CD14-positive monocyte (primary cell): Measurements from ENCODE around the gene C5. TPM values are rescaled to one million over a fixed set of nuclear protein-coding genes. Genes with fewer than 3 reads are reported as not detected.

Experiments used
- DNase-seq, 3 donors: peaks; one replicate each; pipeline ENCODE4 v3.0.0-alpha.2; 2011 to 2022
- H2AFZ ChIP-seq: 2 replicates; pipeline ENCODE4 v1.6.0; 2012; ENCODE audit warnings: mild to moderate bottlenecking, low read depth, low read length, inconsistent platforms; ENCODE audit not compliant: insufficient read depth, poor library complexity, severe bottlenecking
- H3K27ac ChIP-seq, 2 donors: 1 replicate in 1 of 2; 2 replicates in 1 of 2; pipeline ENCODE4 v1.5.1; 2012 to 2013; ENCODE audit warnings: low read length in 2 of 2, control low read depth in 1 of 2, inconsistent platforms in 1 of 2, low read depth in 1 of 2, mild to moderate bottlenecking in 1 of 2
- H3K27me3 ChIP-seq, 2 donors: one replicate each; pipeline versions ENCODE4 v1.6.0 to v1.6.1; 2011 to 2013; ENCODE audit warnings: low read length in 2 of 2; ENCODE audit not compliant: control insufficient read depth in 2 of 2, insufficient read depth in 2 of 2
- H3K36me3 ChIP-seq, 2 donors: replicated peaks in 1 of 2; 1 replicate in 1 of 2; 2 replicates in 1 of 2; pipeline versions ENCODE4 v1.5.1 to v1.6.1; 2012 to 2013; ENCODE audit warnings: low read length in 2 of 2, control low read depth in 1 of 2, inconsistent platforms in 1 of 2, mild to moderate bottlenecking in 1 of 2; ENCODE audit not compliant: insufficient read depth in 2 of 2, control insufficient read depth in 1 of 2
- H3K4me1 ChIP-seq, 2 donors: 1 replicate in 1 of 2; 2 replicates in 1 of 2; pipeline versions ENCODE4 v1.5.1 to v1.6.1; 2012 to 2013; ENCODE audit warnings: low read length in 2 of 2, control low read depth in 1 of 2, inconsistent platforms in 1 of 2, mild to moderate bottlenecking in 1 of 2, moderate library complexity in 1 of 2; ENCODE audit not compliant: insufficient read depth in 2 of 2, control insufficient read depth in 1 of 2
- H3K4me2 ChIP-seq: replicated peaks from 2 replicates; pipeline ENCODE3; 2012; ENCODE audit warnings: low read length, moderate library complexity, mild to moderate bottlenecking; ENCODE audit not compliant: poor library complexity, severe bottlenecking; ENCODE audit errors: extremely low read depth
- H3K4me3 ChIP-seq, 3 experiments: fragments of 200-600 bp in 1 of 3; sonication (generic) in 1 of 3; replicated peaks in 1 of 3; 1 replicate in 2 of 3; 2 replicates in 1 of 3; pipeline ENCODE4 v1.5.1; 2011 to 2013; ENCODE audit warnings: low read length in 3 of 3, mild to moderate bottlenecking in 3 of 3, control low read depth in 2 of 3, low read depth in 2 of 3, inconsistent platforms in 1 of 3, moderate library complexity in 1 of 3
- H3K79me2 ChIP-seq: 2 replicates; pipeline ENCODE4 v1.6.0; 2012; ENCODE audit warnings: mild to moderate bottlenecking, control low read depth, inconsistent platforms, low read length, moderate library complexity; ENCODE audit not compliant: insufficient read depth
- H3K9ac ChIP-seq: 2 replicates; pipeline ENCODE4 v1.6.0; 2017; ENCODE audit warnings: low read length, mild to moderate bottlenecking; ENCODE audit not compliant: insufficient read depth, poor library complexity, severe bottlenecking
- H3K9me3 ChIP-seq, 2 donors: replicated peaks in 1 of 2; 1 replicate in 1 of 2; 2 replicates in 1 of 2; pipeline versions ENCODE4 v1.5.1 to v1.6.1; 2012 to 2013; ENCODE audit warnings: low read length in 2 of 2, control low read depth in 1 of 2; ENCODE audit not compliant: control insufficient read depth in 1 of 2, insufficient read depth in 1 of 2
- H4K20me1 ChIP-seq: 2 replicates; pipeline ENCODE4 v1.6.0; 2012; ENCODE audit warnings: mild to moderate bottlenecking, low read length, control low read depth, moderate library complexity; ENCODE audit not compliant: insufficient read depth
- H3K27ac Mint-ChIP-seq, 7 donors: one replicate each; pipeline ENCODE4 v1.8.0; 2020; ENCODE audit warnings: mild to moderate bottlenecking in 7 of 7, mixed read lengths in 7 of 7, moderate library complexity in 6 of 7, inconsistent platforms in 2 of 7
- H3K27me3 Mint-ChIP-seq, 3 donors: one replicate each; pipeline ENCODE4 v1.8.0; 2021 to 2022; ENCODE audit warnings: low read depth in 3 of 3, mild to moderate bottlenecking in 3 of 3, mixed read lengths in 3 of 3, moderate library complexity in 3 of 3, inconsistent platforms in 1 of 3
- H3K36me3 Mint-ChIP-seq, 2 donors: one replicate each; pipeline ENCODE4 v1.8.0; 2020; ENCODE audit warnings: mixed read lengths in 2 of 2, inconsistent platforms in 1 of 2, mild to moderate bottlenecking in 1 of 2
- H3K4me1 Mint-ChIP-seq: one replicate; pipeline ENCODE4 v1.8.0; 2020; ENCODE audit warnings: mild to moderate bottlenecking, mixed read lengths
- H3K4me3 Mint-ChIP-seq, 2 donors: one replicate each; pipeline ENCODE4 v1.8.0; 2020; ENCODE audit warnings: mild to moderate bottlenecking in 2 of 2, mixed read lengths in 2 of 2, moderate library complexity in 1 of 2
- H3K9me3 Mint-ChIP-seq, 7 donors: one replicate each; pipeline ENCODE4 v1.8.0; 2020 to 2022; ENCODE audit warnings: mixed read lengths in 7 of 7, mild to moderate bottlenecking in 6 of 7, moderate library complexity in 6 of 7, inconsistent platforms in 2 of 7
- CTCF ChIP-seq: fragments of 200-600 bp; IDR thresholded peaks from one replicate; pipeline ENCODE4 v1.8.0; 2022; ENCODE audit warnings: antibody characterized with exemption, mild to moderate bottlenecking
- WGBS: methylation state at CpG from one replicate; pipeline ENCODE4 v1.1.5; 2013; ENCODE audit warnings: missing lambda C conversion rate; ENCODE audit not compliant: insufficient coverage; 5-methylcytosine and 5-hydroxymethylcytosine counted together
- intact Hi-C, 2 donors: fragments of 100-400 bp; cut with micrococcal nuclease; formaldehyde crosslinking; loops; one replicate each; pipeline versions ENCODE4 v1.15.0 to v1.15.1; 2023
- polyA plus RNA-seq, 3 donors: library from polyadenylated mRNA; depleted of rRNA in 1 of 3; unstranded in 2 of 3; stranded (reverse) in 1 of 3; fragments of 300-500 nt in 2 of 3; fragments of >200 nt in 1 of 3; fragmentation: Illumina TruSeq in 2 of 3; gene quantifications; 1 replicate in 2 of 3; 2 replicates in 1 of 3; pipeline ENCODE4 v1.2.3, GENCODE V29; 2012 to 2021

C5 gene
- polyA plus RNA-seq, 3 donors, result 0.66 to 3.5 (median 1.2) TPM

DNA sequence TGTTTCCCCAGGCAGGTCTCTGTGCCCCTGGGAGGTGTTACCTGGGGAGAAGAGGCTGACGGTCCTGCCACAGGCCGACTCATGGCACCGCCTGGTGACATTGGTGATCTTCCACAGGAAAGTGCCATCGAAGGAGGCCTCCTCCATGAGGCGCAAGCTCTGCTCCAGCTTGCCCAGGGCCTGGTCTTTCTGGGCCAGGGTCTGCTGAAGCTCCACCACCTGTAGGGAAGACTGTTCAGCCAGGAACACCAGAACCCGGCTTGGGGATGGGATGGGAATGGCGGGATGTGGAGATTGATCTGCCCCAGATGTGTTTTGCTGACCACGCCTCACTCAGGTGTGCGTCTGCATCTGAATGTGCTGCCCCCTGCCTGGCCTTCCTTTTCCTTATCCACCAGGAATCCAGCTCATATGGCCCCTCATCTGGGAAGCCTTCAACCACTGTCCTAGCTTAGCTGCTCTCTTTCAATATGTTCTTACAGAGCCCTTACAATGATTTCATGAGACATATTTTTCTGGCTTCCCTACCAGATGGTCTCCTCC lies 138.7 kb downstream of the C5 start:
- intact Hi-C loops, result no loop called here
- Histone ChIP-seq H2AFZ (no peak overlapping the region), H3K27me3 (no peaks in the 10 kb centered on the region), H3K4me1 (peaks cover 5 to 9% of the 10 kb centered on the region in 2 donors), H3K9me3 (no peaks in the 10 kb centered on the region), H4K20me1 (no peaks in the 10 kb centered on the region), H3K27ac (no peak overlapping the region), H3K9ac (no peak overlapping the region), H3K79me2 (no peaks in the 10 kb centered on the region), H3K4me3 (no peak overlapping the region), H3K36me3 (no peaks in the 10 kb centered on the region), H3K4me2 (no peak overlapping the region)
- Mint-ChIP-seq H3K9me3 (no peaks in the 10 kb centered on the region), H3K27ac (peak overlapping the region in 1 of 7 donors; percentile 76), H3K36me3 (peaks cover 14 to 27% of the 10 kb centered on the region in 2 donors), H3K4me1 (peaks cover 7% of the 10 kb centered on the region), H3K27me3 (peaks cover 0 to 2% (median 1%) of the 10 kb centered on the region in 3 donors), H3K4me3 (no peak overlapping the region)
- 96% methylated on average over 6 of the region's 9 CpGs for WGBS
- DNase-seq, result no peak
- TF ChIP-seq CTCF, result no peak

GRCh38 chr9:120910643-120911042 lies 139.4 kb downstream of the C5 start:
- Histone ChIP-seq H3K4me1 (peaks cover 5 to 9% of the 10 kb centered on the region in 2 donors), H3K4me2 (no peak overlapping the region), H3K27me3 (no peaks in the 10 kb centered on the region), H3K9me3 (no peaks in the 10 kb centered on the region), H3K9ac (no peak overlapping the region), H2AFZ (no peak overlapping the region), H3K4me3 (no peak overlapping the region), H3K36me3 (no peaks in the 10 kb centered on the region), H4K20me1 (no peaks in the 10 kb centered on the region), H3K27ac (no peak overlapping the region), H3K79me2 (no peaks in the 10 kb centered on the region)
- DNase-seq, result no peak
- H3K4me1 Mint-ChIP-seq, result peaks cover 7% of the 10 kb centered on the region
- WGBS, result 100% methylated on average over 1 of the region's 3 CpGs
- intact Hi-C loops, result no loop called here
- no peak overlapping the region for H3K27ac Mint-ChIP-seq
- no peak for TF ChIP-seq CTCF
- peaks cover 0 to 2% (median 1%) of the 10 kb centered on the region in 3 donors for H3K27me3 Mint-ChIP-seq
- H3K9me3 Mint-ChIP-seq, result no peaks in the 10 kb centered on the region
- H3K4me3 Mint-ChIP-seq, result no peak overlapping the region
- peaks cover 14 to 27% of the 10 kb centered on the region in 2 donors for H3K36me3 Mint-ChIP-seq
